Suppressor macrophage treated with lipopolysaccharide for 4 hours (primary cell): ENCODE measurements around the gene VPS33A.
"Not testable (repeated sequence)": the region's sequence is repeated elsewhere in the genome, so short reads cannot be mapped to it uniquely, and the experiment has no call there.

ENCODE experiments used
- DNase-seq: peaks from one replicate; pipeline ENCODE4 v3.0.0-alpha.2; 2020

Gene VPS33A

GRCh38 chr12:122266230-122266901 lies at the start of gene VPS33A:
TSS of gene VPS33A (minus strand) at chr12:122266494. CDS start at chr12:122266408, 86 bp downstream.
- DNase-seq: peak; percentile 96

GRCh38 chr12:122312926-122313325 lies 46.6 kb upstream of the VPS33A start:
- no peak for DNase-seq

GRCh38 chr12:122311696-122312095 lies 45.4 kb upstream of the VPS33A start:
- DNase-seq: no peak

GRCh38 chr12:122310626-122311333 lies 44.5 kb upstream of the VPS33A start:
- no peak for DNase-seq

GRCh38 chr12:122309564-122310121 lies 43.3 kb upstream of the VPS33A start:
- no peak for DNase-seq

GRCh38 chr12:122308811-122309210 lies 42.5 kb upstream of the VPS33A start:
- no peak for DNase-seq

GRCh38 chr12:122306407-122306806 lies 40.1 kb upstream of the VPS33A start:
- DNase-seq: no peak

- DNase-seq: no peak
These were observed 38.6 kb upstream of the VPS33A start for GRCh38 chr12:122304924-122305323.

GRCh38 chr12:122303068-122303467 lies 36.8 kb upstream of the VPS33A start:
- DNase-seq: no peak

GRCh38 chr12:122298071-122298748 lies 31.9 kb upstream of the VPS33A start:
- no peak for DNase-seq

- no peak for DNase-seq
These were observed 31.2 kb upstream of the VPS33A start for GRCh38 chr12:122297494-122297893.

GRCh38 chr12:122295877-122296276 lies 29.6 kb upstream of the VPS33A start:
- no peak for DNase-seq

- DNase-seq: no peak
These were observed 26.8 kb upstream of the VPS33A start for GRCh38 chr12:122293081-122293480.

- no peak for DNase-seq
These were observed 25.1 kb upstream of the VPS33A start for GRCh38 chr12:122291431-122291830.

- DNase-seq: no peak
These were observed 17.4 kb upstream of the VPS33A start for GRCh38 chr12:122283680-122284079.

- DNase-seq: no peak
These were observed 15.8 kb upstream of the VPS33A start for GRCh38 chr12:122282061-122282460.

- no peak for DNase-seq
These were observed 9.9 kb upstream of the VPS33A start for GRCh38 chr12:122276242-122276641.

GRCh38 chr12:122275459-122275858 lies 9.2 kb upstream of the VPS33A start:
- no peak for DNase-seq

- DNase-seq: no peak
These were observed 436 bp downstream of the VPS33A start for GRCh38 chr12:122265886-122266229.

- DNase-seq: no peak
These were observed 818 bp downstream of the VPS33A start for GRCh38 chr12:122265476-122265875.

- not testable (repeated sequence) for DNase-seq
These were observed 5.6 kb downstream of the VPS33A start for GRCh38 chr12:122260735-122261134.

GRCh38 chr12:122258939-122259338 lies 7.4 kb downstream of the VPS33A start:
- DNase-seq: not testable (repeated sequence)

GRCh38 chr12:122258462-122258861 lies 7.8 kb downstream of the VPS33A start:
- DNase-seq: not testable (repeated sequence)

GRCh38 chr12:122250536-122250935 lies 15.8 kb downstream of the VPS33A start:
- no peak for DNase-seq
